Body of pancreas (tissue), 4 donors: ENCODE measurements around the gene DNAJC5G. TPM values are rescaled to one million over a fixed set of nuclear protein-coding genes. Genes with fewer than 3 reads are reported as not detected.
"Not testable (repeated sequence)": the region's sequence is repeated elsewhere in the genome, so short reads cannot be mapped to it uniquely, and the experiment has no call there.

Source experiments
- ATAC-seq: fragments of 150-250 bp; one replicate; pipeline ENCODE4 v1.9.1; 2016
- DNase-seq, 4 donors: peaks; one replicate each; pipeline ENCODE4 v3.0.0-alpha.2; 2019
- H3K27ac ChIP-seq, 4 donors: fragments of 200-600 bp; sonication (generic); 1 replicate in 3 of 4; 2 replicates in 1 of 4; pipeline versions ENCODE4 v1.5.1 to v1.6.1; 2016 to 2019; ENCODE audit warnings: mild to moderate bottlenecking in 1 of 4, mixed read lengths in 1 of 4, moderate library complexity in 1 of 4
- H3K27me3 ChIP-seq, 2 donors: fragments of 200-600 bp; sonication (generic); one replicate each; pipeline ENCODE4 v1.6.0; 2016; ENCODE audit warnings: mild to moderate bottlenecking in 1 of 2
- H3K36me3 ChIP-seq, 2 donors: fragments of 200-600 bp; sonication (generic); replicated peaks in 1 of 2; 2 replicates each; pipeline ENCODE4 v1.5.1; 2016; ENCODE audit warnings: low read depth in 2 of 2; ENCODE audit not compliant: insufficient read depth in 1 of 2
- H3K4me1 ChIP-seq: fragments of 200-600 bp; sonication (generic); one replicate; pipeline ENCODE4 v1.6.0; 2016
- H3K4me3 ChIP-seq, 2 donors: fragments of 200-600 bp; sonication (generic); 1 replicate in 1 of 2; 2 replicates in 1 of 2; pipeline ENCODE4 v1.5.1; 2016 to 2019
- H3K9me3 ChIP-seq, 3 donors: fragments of 200-600 bp; sonication (generic); 1 replicate in 2 of 3; 2 replicates in 1 of 3; pipeline ENCODE4 v1.5.1; 2016
- POLR2A ChIP-seq, 3 donors: fragments of 450-650 bp; IDR thresholded peaks; one replicate each; pipeline ENCODE4 v1.6.1; 2016; ENCODE audit warnings: antibody characterized with exemption in 3 of 3, mild to moderate bottlenecking in 2 of 3
- WGBS, 2 donors: methylation state at CpG; one replicate each; pipeline ENCODE4 v1.1.5; 2017; 5-methylcytosine and 5-hydroxymethylcytosine counted together
- intact Hi-C: fragments of 100-400 bp; cut with DNase I; formaldehyde crosslinking; loops from one replicate; pipeline ENCODE4 v1.15.1; 2023
- total RNA-seq, 2 donors: library from RNA; depleted of rRNA; stranded (reverse); fragments of >200 nt; gene quantifications; one replicate each; pipeline ENCODE4 v1.1.0, GENCODE V29; 2016
- TF ChIP-seq, protein P1 (sequence below), 7 experiments: fragments of 450-650 bp in 4 of 7; fragments of 200-600 bp in 3 of 7; sonication (generic) in 3 of 7; IDR thresholded peaks; one replicate each; pipeline ENCODE4 v1.5.1; 2016 to 2019; ENCODE audit warnings: antibody characterized with exemption in 7 of 7

Gene DNAJC5G
- total RNA-seq, 2 donors from 2014 or later, result 1.3 TPM; not detected in 1

DNA sequence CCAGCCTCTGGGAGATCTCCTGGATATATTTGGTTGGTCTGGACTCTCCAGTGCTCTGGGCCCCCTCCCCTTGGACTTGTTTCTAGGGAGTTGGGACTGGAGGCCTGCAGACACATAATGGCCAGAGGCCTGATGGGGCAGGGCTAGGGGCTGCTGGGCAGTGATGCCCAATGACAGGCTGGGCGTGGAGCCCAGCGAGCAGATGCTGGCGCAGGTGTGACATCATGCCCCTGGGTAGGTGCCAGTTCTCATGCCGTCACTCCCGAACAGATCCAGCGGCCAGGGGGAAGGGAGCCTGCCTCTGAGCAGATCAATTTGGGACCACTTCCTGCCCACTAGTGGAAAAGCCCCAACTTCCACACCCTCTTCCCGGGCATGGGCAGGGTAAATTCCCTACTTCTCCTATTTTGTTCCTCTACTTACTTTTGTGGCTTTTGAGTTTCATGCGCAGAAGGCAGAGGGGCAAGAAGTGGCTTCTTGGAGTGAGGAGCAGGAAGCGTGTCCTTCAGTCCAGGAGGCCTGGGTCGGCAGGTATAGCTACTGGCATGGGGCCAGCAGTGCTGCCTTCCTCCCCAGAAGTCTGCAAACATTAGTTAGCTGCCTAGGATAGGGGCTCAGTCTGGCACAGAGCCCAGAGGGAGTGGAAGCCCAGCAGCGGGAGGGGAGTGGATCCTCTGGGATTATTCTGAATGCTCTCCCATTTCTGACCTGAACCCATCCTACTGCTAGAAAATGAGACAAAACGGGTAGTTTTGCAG is 41.6 kb downstream of the DNAJC5G start:
- ATAC-seq, result peak; percentile 92
- peak; percentile 92 to 97 (median 95) for DNase-seq
- Histone ChIP-seq H3K4me3 (no peak overlapping the region), H3K4me1 (peaks cover 37% of the 10 kb centered on the region), H3K27me3 (no peaks in the 10 kb centered on the region), H3K27ac (peak overlapping the region; percentile 77 to 84 (median 84)), H3K36me3 (no peaks in the 10 kb centered on the region), H3K9me3 (no peaks in the 10 kb centered on the region)
- intact Hi-C loops, result no loop called here
- TF ChIP-seq, protein P1, sequence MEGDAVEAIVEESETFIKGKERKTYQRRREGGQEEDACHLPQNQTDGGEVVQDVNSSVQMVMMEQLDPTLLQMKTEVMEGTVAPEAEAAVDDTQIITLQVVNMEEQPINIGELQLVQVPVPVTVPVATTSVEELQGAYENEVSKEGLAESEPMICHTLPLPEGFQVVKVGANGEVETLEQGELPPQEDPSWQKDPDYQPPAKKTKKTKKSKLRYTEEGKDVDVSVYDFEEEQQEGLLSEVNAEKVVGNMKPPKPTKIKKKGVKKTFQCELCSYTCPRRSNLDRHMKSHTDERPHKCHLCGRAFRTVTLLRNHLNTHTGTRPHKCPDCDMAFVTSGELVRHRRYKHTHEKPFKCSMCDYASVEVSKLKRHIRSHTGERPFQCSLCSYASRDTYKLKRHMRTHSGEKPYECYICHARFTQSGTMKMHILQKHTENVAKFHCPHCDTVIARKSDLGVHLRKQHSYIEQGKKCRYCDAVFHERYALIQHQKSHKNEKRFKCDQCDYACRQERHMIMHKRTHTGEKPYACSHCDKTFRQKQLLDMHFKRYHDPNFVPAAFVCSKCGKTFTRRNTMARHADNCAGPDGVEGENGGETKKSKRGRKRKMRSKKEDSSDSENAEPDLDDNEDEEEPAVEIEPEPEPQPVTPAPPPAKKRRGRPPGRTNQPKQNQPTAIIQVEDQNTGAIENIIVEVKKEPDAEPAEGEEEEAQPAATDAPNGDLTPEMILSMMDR (IDR thresholded peaks at IDR 0.05), result no peak
- no peak for TF ChIP-seq POLR2A (IDR thresholded peaks at IDR 0.05)
- 43% methylated on average over 12 of the region's 12 CpGs for WGBS, 2 donors

DNA sequence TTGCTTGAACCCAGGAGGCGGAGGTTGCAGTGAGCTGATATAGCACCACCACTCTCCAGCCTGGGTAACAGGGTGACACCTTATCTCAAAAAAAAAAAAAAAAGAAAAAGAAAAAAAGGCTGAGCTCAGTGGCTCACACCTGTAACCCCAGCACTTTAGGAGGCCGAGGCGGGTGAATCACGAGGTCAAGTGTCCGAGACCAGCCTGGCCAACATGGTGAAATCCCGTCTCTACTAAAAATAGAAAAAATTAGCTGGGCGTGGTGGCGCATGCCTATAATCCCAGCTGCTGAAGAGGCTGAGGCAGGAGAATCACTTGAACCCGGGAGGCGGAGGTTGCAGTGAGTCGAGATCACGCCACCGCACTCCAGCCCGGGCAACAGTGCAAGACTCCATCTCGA is 44.6 kb downstream of the DNAJC5G start:
- ATAC-seq, H3K27me3 ChIP-seq, H3K9me3 ChIP-seq, H3K36me3 ChIP-seq, H3K27ac ChIP-seq, H3K4me3 ChIP-seq, DNase-seq, intact Hi-C loops: not testable (repeated sequence)
- H3K4me1 ChIP-seq, result peaks cover 57% of the 10 kb centered on the region
- WGBS, 2 donors, result 89 to 96% methylated on average over 15 of the region's 15 CpGs

DNA sequence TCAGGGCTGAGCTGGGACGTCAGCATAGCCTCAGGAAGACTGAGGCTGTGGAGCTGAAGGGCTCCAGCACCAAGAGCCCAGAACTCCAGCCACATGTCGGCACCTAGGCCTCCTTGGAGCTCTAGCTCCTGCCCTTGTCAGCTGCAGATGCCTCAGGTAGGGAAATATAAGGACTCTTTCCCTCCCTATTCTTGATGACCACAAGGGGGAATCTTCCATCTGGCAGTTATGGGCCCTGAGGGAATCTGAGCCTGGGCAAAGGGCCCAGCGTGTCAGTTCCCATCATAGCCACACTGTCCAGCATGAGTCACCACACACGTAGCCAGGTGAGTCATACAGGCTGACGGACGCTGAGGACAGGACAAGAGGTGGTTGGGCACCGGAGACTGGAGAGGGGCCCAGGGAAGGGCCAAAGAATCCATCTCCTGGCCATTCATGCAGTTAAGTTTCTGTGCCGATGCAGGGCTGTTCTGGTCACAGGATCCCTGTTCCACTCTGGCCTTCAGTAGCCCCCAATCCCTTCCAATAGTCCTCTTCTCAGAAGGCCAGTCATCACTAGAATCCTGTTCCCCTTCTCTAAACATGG is 45.8 kb downstream of the DNAJC5G start:
- no peak overlapping the region for H3K4me3 ChIP-seq
- peak in 2 of 3 donors; percentile 52 to 63 for TF ChIP-seq POLR2A (IDR thresholded peaks at IDR 0.05)
- TF ChIP-seq, protein P1 (IDR thresholded peaks at IDR 0.05), result peak in 6 of 7 experiments; percentile 21 to 69 (median 54)
- intact Hi-C loops, result no loop called here
- peak overlapping the region; percentile 50 to 100 (median 96) for H3K27ac ChIP-seq
- H3K27me3 ChIP-seq, result no peaks in the 10 kb centered on the region
- 40 to 44% methylated on average over 5 to 8 of the region's 8 CpGs for WGBS, 2 donors
- H3K36me3 ChIP-seq, result no peaks in the 10 kb centered on the region
- peak; percentile 78 for ATAC-seq
- H3K4me1 ChIP-seq, result peaks cover 56% of the 10 kb centered on the region
- DNase-seq, result peak; percentile 87 to 96 (median 92)
- H3K9me3 ChIP-seq, result no peaks in the 10 kb centered on the region

DNA sequence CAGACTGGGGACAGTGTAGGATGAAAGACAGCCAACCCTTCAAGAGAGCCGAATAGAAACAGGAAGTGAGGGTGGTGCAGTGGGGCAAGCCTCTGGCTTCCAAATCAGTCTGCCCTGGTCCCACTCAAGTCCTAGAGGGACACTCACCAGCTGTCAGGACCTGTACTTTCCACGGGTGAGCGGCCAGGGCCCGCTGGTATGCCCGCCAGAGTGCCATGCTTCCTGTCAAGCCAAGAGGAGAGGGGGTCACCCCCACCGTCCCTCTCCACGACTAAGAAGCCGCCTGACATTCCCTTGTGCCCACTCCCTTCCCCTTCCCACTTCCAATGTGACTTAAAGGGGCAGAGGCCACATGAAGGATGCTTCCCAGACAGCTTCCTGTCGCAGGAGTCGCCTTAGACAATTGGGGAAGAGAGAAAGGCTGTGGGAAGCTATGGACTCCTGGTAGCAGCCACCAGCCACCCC is 47.1 kb downstream of the DNAJC5G start:
- ATAC-seq, result peak; percentile 10
- WGBS, 2 donors, result 0 to 3% methylated on average over 6 to 10 of the region's 10 CpGs
- TF ChIP-seq, protein P1 (IDR thresholded peaks at IDR 0.05), result no peak
- no peak for TF ChIP-seq POLR2A (IDR thresholded peaks at IDR 0.05)
- H3K36me3 ChIP-seq, result peaks cover 0 to 2% of the 10 kb centered on the region in 2 donors
- peaks cover 44% of the 10 kb centered on the region for H3K4me1 ChIP-seq
- H3K27me3 ChIP-seq, result no peaks in the 10 kb centered on the region
- DNase-seq, result peak; percentile 32 to 43 (median 35)
- H3K27ac ChIP-seq, result peak overlapping the region; percentile 78 to 100 (median 96)
- intact Hi-C loops, result no loop called here
- H3K4me3 ChIP-seq, result peak overlapping the region; percentile 13 to 69
- H3K9me3 ChIP-seq, result no peaks in the 10 kb centered on the region

DNA sequence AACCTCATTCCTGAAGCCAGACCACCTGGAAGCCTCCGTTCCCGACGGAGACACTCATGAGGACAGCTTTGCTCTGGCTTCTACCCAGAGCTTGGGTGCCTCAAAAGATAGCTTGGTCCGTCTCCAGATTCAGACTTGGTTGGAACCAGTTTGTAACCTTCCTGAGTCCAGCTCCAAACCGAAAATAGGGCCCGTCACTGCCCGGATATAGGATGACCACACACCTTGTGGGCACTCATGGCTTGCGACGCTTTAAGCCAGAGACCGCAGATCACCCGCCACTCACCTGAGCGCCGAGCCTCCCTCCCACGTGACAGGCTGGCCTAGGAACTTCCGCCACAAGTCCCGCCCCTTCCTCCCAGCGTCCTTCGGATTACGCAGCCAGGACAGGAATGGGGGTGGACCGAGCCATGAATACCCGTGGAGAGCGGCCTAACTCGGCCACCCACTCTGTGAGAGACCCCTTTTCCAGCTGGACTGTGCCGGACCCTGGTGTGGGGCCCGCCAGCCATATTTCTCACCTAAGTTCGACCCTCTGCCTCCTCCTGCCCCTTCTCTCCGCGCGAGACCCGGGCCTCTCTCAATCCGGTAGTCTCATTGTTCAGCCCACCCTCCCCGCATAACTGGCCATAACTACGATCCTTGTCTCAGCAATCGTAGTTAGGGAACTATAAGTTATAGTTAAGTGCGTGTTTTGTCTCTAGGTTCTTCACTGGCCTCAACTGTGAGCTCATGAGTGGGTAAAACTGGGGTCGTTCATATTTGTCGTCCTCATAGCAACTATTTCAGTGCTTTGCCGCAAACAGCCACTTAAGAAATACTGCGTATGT is 47.7 kb downstream of the DNAJC5G start, which contains the start of gene MPV17:
MPV17 (minus strand) TSS at position 332 of the 830 bp plus-strand sequence. CDS start 580 bp downstream, outside the sequence.
- H3K9me3 ChIP-seq, result no peaks in the 10 kb centered on the region

More for the DNA sequence above, 47.7 kb downstream of the DNAJC5G start, which contains the start of gene MPV17:
- Histone ChIP-seq H3K27ac (peak within 1 kb of the TSS; percentile 78 to 100 (median 96)), H3K36me3 (peaks cover 0 to 6% of the 10 kb centered on the region in 2 donors), H3K27me3 (no peaks in the 10 kb centered on the region), H3K4me1 (peaks cover 40% of the 10 kb centered on the region), H3K4me3 (peak within 1 kb of the TSS; percentile 13 to 69)
- intact Hi-C loops, result no loop called here
- WGBS, 2 donors, result 0 to 1% methylated on average over 18 to 39 of the region's 39 CpGs
- TF ChIP-seq, protein P1 (IDR thresholded peaks at IDR 0.05), result peak in 2 of 7 experiments; percentile 7 to 12
- TF ChIP-seq POLR2A (IDR thresholded peaks at IDR 0.05), result peak; percentile 90 to 95 (median 95)
- DNase-seq (peak; percentile 94 to 97 (median 96)), ATAC-seq (peak; percentile 92)
